NCI-H345 (cell line): ENCODE measurements around the gene PIK3R1.
"Not testable (repeated sequence)": the region's sequence is repeated elsewhere in the genome, so short reads cannot be mapped to it uniquely, and the experiment has no call there.

Experiments used
- DNase-seq: peaks from one replicate; lab custom pipeline; 2025; lab: John Stamatoyannopoulos, UW

PIK3R1 gene

DNA sequence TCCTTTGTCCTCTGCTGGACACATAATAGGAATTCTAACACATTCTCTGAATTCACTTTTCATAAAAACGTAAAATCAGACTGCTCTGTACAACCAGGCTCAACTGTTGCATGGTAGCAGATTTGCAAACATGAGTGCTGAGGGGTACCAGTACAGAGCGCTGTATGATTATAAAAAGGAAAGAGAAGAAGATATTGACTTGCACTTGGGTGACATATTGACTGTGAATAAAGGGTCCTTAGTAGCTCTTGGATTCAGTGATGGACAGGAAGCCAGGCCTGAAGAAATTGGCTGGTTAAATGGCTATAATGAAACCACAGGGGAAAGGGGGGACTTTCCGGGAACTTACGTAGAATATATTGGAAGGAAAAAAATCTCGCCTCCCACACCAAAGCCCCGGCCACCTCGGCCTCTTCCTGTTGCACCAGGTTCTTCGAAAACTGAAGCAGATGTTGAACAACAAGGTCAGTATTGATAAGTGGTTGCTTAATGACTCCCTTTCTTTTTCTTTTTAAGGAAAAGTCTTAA is 11.1 kb downstream of the PIK3R1 start:
- DNase-seq, result no peak

DNA sequence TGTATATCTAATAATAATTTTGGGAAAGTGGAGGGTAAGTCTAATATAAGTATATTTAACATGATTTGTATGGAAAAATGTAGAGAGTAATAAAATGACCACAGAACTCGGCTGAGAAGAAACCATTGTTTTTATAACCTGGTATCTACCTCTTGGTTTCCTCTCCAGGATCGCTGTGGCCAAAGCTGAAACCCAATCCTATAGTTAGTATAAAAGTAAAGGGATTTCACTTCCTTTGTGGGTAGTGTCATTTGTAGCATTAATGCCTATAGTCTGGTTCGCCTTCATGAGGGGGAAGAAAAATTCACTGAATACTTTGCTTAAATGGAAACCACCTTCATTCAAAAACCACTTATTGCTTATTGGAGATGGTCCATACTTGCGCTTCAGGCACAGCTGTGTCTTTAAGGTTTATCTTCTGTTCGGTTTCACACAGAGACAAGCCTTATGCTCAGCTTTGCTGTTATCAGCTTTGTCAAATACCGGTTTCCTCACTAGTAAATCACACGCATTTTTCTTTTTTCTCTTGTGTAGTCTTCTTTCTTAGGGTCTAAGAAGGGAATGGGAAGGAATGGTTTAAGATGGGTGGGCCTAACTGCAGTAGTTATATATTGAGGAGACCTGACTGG is 12.1 kb downstream of the PIK3R1 start:
- no peak for DNase-seq

DNA sequence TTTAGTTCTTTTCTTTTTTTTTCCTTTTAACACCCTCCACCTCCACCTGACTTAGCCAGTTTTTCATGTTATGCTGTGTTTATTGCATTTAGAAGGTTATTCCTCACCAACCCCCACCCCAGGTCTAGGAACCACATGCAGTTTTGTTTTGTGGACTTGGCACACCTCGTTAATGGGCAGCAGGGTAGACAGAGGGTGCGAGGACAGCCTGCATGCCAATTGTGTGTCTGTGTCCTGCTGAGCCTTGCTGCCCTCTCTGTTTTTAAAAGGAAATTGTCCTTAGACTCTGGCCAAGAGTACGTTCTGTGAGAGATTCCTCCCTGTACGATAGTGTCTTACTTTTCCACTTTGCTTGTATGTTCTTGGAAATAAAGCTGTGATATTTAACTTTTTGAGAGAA is 13.9 kb downstream of the PIK3R1 start:
- no peak for DNase-seq

DNA sequence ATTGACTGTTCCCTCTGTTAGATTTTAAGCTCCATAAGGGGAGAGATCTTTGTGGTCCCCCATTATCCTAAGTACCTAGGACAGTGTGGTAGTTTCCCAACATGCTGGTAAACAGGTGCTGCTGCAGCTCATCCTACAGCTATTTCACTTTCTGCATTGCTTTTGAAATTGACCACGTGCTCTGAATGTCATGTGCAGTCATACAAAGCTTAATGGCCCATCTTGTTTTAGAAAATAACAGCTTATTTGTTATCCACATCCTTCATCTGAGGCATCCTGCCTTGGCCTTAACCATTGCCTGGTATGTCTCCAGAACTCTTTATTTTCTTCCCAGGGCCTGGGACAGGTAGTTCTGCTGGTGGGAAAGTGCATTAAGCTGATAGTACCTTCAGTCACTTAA is 14.7 kb downstream of the PIK3R1 start:
- DNase-seq, result no peak

DNA sequence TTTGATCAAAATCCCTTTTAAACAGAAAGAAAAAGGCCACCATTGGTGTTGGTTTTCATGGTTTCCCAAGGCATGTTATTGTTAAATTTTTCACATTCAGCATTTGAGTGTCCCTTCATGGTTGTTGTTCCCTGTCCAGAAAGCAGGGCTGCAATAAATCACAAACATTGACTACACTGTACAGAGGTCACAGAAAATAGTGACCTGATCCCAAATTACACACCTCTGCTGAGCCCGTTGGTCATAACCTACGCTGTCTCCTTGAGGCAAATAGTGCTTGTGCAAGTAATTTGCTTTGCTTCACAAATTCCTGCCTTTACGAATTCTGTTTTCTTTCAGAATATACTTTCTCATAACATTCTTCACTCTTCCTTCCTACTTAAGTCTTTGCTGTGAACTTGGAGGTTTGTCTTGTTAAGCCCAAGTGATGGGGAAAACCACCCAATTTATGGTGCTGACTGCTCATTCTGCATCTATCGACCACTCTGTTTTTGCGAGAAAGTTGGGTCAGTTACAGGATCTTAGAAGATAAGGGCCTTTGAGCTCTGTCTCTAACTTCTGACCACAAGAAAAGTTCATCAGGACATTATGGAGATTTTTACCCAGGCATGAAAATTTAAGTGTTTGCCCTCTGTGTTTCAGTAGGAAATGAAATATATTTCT is 16.0 kb downstream of the PIK3R1 start:
- DNase-seq, result no peak

DNA sequence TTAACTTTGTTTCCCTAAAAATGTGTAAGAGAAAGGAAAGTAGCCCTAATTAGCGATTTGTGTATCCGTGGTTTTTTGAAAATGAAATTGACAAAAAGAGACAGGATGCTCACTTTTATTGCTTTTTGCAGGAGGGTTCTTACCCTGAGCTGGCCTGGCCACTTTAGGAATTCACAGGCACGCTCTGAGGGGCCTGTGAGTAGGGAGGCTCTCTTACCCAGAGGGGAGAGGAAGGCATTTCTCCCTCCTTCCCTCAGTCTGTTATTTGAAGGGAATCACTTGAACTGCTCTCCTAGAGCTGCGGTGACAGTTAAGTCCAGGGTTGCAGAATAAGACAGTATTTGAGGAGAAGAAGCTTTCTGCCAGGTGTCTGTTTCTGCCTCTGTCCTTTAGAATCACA is 16.7 kb downstream of the PIK3R1 start:
- DNase-seq, result no peak

DNA sequence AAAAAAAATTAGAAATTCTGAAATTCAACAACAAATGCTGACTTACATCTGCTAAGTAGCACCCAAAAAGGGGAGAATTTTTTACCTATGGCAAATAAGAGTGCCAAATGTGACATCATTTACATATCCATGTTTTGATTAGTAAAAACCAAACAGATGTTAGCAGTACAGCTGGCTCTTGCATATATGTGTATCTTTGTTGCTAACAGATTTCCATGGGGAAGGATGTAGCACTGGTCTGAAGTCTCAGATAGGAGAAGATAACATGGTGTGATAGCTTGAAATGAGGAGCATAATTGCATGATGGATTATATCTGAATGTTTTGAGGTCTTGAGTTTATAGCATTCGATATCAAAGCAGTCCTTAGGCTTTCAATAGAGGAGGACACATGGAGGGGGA is 17.5 kb downstream of the PIK3R1 start:
- DNase-seq, result no peak

DNA sequence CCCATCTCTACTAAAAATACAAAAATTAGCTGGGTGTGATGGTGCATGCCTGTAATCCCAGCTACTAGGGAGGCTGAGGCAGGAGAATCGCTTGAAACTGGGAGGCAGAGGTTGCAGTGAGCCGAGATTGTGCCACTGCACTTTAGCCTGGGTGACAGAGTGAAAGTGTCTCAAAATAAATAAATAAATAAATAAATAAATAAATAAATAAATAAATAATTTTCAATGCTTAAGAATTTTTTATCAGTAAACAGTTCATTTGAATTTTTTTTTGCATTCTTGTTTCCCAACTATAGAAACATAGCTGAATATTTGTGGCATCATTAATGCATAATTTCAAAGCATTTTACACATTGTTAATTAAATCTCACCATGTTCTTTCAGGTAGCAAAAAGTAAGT is 19.7 kb downstream of the PIK3R1 start:
- not testable (repeated sequence) for DNase-seq

DNA sequence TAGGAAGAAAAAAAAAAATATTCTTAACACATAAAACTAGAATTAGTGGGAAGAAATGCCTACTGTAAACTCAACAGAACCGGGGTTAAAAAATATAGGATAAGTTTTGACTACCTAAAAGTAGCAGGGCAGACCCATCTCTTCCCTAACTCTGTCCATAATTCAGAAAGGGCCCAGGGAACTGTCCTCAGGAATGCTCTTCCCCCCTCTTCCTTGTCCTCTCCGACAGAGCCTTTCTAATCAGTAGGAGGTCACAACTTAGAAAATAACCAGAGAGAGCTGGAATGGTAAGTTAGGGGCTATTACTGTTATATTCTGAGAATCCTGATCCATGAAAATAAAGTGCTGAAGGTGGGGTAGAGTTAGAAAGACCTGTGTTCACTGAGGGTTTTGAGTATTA is 22.2 kb downstream of the PIK3R1 start:
- DNase-seq, result no peak

DNA sequence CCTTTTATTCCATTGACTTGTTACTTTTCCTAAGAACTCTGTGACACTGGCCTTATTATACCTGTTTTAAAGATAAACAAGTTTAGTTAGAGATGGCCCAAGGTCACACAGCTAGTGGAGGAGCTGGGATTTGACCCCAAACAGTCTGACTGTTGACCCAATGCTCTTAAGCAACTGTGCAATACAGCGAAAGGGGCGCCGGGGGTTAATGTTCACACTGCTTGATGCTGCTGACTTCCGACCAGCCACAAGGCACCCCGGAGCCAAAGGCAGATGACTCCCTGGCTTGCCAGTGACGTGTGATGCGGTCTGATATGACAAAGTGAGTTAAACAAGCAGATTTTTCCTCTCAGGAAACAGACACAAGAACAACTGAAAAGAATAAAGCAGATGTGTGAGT is 23.9 kb downstream of the PIK3R1 start:
- DNase-seq, result no peak

DNA sequence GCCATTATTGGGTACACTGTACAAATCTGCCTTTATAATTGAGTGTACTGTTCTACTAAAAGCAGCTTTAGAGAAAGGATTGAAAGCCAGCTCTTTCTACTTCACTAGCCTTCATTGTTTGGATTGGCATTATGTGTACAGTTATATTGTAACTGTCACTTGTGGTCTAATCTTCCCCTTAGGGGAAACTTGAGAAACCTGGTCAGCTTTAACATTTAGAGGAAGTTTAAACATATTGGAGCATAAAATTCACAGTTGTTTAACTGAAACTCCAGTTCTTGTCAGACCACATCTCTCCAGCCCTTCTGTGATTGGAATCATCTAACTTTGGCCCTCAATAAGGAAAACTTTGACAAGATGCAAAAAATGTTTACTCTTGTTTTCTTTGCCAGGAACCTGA is 24.6 kb downstream of the PIK3R1 start:
- DNase-seq, result no peak

DNA sequence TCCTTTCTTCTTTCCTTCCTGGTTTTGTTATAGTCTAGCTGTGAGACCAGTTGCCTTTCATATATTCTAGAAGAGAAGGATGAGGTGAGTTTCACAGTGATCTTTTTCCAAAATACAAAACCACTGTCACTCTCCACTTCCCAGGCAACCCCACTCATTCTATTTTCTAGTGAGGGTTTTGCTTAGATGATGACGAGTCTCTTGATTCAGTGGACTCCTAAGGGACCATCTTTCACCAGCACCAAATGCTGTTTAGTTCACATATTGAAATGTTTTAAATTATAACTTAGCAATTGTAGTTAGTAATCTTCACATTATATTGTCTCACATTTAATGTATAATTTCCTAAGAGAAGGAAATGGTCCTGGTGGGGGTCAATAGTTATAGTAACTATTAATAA is 25.2 kb downstream of the PIK3R1 start:
- DNase-seq, result no peak

DNA sequence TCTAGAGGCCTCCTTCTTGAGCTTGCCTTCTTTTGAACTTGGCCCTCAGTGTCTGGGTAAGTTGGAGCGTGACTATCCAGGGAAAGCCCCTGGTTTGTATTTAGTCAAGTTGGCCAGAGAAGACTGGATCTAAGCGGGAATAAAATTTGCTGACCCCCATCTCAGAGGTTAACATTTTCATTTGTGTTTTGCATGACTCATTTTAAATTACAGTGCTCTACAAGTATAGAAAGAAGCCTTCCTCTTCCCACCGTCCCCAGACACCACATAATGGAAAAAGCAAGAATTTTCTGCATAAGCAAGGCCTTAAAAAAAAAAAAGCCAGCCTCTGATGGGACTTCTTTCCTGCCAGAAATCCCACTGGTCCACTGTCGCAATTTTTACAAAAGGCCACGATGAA is 27.2 kb downstream of the PIK3R1 start:
- DNase-seq, result no peak

DNA sequence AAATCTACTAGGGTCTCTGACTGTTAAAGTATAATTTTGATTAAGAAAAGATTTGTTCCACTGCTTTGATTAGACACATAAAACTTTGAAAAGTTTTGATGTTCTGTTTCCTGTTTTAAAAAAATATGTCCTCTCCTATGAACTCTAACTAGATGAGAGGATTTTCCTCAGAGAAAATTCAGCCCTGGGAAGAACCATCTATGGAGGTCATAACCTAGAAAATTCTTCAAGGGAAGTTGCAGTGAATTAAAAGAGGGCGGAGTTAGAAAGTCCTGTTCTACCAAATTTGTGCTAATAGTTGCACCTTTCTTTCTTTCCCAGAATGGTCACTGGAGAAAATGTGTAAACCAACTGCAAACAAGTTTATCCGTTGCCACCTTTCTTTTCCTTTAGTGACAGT is 27.7 kb downstream of the PIK3R1 start:
- DNase-seq, result no peak

DNA sequence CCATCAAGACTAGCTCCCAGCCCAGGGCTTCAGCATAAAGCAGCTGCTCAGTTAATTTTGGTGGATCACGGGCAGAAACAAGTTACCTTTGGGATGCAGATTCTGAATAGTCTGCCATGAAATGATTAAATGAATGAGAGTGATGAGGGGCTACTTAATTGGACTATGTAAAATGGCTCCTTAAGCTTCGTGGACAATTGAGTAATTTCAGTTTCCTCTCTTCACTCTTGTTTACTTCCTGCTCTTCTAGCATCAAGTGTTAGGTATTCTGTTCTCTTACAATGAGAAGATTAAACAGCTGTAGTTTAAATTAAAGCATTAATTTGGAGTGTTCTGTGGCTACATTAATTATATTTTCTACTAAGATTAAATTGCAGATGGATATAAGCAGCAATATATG is 28.1 kb downstream of the PIK3R1 start:
- DNase-seq, result no peak

DNA sequence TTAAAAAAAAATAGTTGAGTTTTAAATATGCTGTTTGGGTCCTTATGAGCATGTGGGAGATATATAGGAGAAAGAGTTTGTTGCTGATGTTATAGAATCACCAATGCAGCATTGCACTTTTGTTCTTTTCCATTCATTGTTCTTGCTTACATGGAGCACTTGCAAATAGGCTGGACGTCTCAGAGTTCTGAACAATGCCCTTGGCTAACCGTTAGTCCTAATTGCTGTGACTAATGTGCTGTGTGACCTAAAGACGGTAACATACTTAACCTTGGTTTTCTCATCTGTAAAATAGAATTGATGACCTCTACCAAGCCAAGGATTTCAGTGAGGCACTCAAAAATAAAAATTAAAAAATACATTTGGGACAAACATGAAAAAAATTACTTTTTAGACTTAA is 29.8 kb downstream of the PIK3R1 start:
- no peak for DNase-seq

DNA sequence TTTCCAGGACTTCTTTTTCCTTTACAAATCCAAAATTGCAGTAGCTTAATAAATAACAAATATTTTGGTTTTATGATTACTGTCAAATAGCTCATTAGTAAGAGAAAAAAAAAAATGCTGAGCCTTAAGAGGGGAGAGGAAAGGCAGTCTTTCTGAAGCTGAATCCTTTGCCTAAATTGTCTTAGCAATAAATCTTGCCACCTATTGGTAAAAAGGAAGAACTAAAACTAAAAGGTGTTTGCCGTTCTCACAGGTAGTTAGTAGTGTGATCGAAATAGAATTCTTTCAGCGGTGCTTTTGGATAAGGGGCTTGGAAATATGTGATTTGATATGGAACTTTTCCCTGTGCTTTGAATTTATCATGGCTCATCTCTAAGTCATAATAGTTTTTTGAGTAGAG is 31.2 kb downstream of the PIK3R1 start:
- DNase-seq, result no peak

DNA sequence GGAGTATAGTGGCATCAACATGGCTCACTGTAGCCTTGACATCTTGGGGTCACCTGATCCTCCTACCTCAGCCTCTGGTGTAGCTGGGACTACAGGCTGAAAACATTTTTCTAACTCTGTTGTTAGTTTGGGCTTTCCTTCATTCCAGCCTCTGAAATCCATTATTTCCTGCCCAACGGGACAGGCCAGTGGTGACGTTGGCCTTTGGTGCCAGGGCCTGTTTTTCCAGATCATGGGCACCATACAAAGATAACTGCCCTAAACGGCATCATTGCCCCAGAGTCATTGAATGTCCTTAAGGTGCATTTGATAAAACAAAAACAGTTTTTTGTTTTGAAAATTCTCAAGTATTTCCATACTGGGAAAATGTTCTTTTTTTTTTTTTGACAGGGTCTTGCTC is 32.1 kb downstream of the PIK3R1 start:
- no peak for DNase-seq

DNA sequence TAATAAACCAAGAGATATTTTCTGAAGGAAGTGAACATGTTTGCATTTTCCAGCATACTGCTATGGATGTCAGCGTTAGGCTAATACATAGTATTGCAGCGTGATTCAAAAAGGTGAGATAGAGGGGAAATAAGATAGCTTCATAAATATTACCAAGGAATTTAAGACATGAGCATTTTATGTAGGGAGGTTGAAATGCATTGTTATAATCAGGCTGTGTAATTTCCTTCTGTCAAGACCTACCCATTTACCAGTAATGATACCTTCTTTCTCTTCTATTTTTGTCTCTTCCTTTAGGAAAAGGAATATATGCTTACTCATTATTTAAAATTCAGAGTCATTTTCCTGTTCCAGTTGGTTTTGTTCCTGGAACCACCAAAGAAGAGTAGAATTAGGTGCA is 33.3 kb downstream of the PIK3R1 start:
- no peak for DNase-seq

DNA sequence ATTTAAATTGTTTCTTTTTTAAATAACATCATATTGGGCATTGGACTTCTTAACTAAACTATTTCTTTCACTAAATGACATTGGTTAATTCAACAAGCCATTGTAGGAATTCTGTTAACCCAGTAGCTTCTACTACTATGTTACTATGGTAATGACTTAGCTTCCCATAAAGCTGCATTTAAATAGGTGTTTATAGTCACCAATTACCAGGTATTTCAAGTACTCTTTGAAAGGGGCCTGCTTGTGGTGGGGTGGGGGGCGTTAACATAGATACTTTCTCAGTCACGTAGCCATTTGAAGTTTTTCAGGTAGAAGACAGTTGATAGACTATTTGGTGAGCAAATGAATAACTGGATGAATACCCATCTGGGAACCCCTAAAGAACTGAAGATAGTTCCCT is 34.0 kb downstream of the PIK3R1 start:
- DNase-seq, result no peak

DNA sequence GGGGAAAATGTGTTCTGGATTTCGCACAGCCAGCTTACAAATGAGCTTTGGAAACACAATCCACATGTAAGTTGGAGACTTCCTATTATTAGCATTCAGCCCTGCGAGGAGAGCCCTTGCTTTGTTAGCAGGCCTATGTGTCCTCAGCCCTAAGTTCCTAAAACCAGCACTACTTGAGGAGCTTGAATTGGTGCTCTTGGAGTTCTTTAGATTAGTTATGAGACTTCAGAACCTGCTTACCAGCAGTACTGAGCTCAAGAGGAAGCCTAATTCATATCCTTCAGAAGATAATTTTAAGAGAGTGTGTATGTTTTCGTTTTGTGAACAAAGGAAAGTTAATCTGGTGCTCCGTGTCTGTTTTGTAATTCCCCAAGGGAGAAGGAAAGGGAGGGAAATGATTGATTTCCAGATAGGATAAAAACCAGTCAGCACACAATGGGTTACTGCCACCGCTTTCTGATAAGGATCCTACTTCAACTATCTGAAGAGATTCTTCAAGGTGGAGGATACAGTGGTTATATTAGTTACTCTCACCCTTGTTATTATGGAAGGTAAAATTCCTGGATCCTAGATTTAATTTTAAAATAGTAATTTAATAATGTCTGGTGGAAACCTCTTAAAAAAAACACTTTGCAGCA is 35.2 kb downstream of the PIK3R1 start:
- no peak for DNase-seq

DNA sequence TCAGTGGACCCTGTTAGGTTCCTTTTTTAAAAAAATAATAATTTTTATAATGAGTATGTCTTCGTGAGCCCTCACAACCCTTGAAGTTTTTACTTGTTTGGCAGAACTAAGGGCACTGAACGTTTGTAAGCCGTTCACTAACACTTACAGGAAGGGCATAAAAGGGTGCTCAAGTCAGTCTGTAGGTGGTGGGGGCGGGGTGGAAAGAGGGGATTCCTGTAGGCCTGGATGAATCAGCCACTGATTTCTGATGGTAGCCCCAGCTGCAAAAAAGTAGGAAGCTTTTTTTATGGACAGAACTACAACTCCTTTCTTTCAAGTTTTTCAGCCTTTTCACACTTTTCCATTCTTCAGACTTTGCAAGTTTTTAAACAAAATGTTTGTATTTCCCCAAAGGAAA is 35.8 kb downstream of the PIK3R1 start:
- DNase-seq, result no peak

DNA sequence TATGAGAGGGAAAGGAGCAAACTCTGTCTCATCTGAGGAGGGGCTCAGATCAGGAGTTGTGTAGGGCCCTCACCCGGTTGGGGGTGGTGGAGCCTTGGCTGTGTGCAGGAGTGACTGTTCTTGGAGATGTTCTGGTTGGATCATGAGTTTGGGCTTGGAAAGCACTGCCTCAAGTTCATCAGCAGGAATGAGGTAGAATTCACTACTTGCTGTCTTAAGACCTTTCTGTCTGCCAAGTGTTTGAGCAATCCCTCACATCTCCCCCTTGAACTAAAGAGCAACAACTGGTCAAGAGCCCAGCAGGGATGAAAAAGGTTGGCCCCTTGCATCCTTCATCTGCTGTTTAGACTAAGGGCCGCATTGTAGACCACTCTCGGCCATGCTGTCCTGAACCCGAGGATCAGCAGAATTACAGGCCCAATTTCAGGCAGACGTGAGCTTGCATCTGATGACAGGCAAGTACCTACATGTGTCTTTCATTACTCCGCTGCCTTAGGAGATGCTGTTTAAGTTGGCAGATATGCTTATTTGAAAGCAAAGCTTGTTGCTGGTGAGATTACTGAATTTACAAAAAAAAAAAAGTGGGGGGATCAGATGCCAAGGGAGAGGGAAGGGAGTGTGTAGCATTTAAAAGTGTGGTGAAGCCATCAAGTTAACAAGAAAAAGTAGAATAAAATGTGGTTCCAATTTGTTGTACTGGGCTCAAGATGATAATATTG is 36.4 kb downstream of the PIK3R1 start:
- DNase-seq, result no peak
